PC-9 (cell line): ENCODE results near the gene PLEKHH3. TPM values are rescaled to one million over a fixed set of nuclear protein-coding genes. Genes with fewer than 3 reads are reported as not detected.
A peak's percentile ranks its signal among the peaks of the same experiment; 100 is the strongest.

ENCODE experiments used
- Bru-seq: library from RNA; stranded (reverse); fragments of 400-500 nt; gene quantifications from one replicate; lab custom pipeline; 2021; lab: Mats Ljungman, UMichigan
- BruChase-seq, 2 experiments: library from RNA; stranded (reverse); fragments of 400-500 nt; gene quantifications; one replicate each; lab custom pipeline; 2021; lab: Mats Ljungman, UMichigan
- BruUV-seq: library from RNA; stranded (reverse); fragments of 400-500 nt; replicated peaks from 2 replicates; lab custom pipeline; 2021; lab: Mats Ljungman, UMichigan
- CTCF ChIA-PET: fragments of 300-600 bp; sonication (Branson Sonifier 250); formaldehyde crosslinking; loops from one replicate; lab custom pipeline; 2022; ENCODE audit warnings: antibody characterized with exemption; lab: Charles Lee
- POLR2A ChIA-PET: fragments of 300-600 bp; sonication (Branson Sonifier 250); formaldehyde crosslinking; loops from one replicate; lab custom pipeline; 2022; ENCODE audit warnings: antibody characterized with exemption; ENCODE audit not compliant: unreplicated experiment; lab: Charles Lee
- DNase-seq, 2 experiments: peaks; one replicate each; pipeline versions ENCODE4 v3.0.0 to v3.0.0-alpha.2; 2015 to 2022; ENCODE audit warnings: mixed read lengths in 1 of 2
- H2AFZ ChIP-seq: fragments of 200-600 bp; sonication (generic); 2 replicates; pipeline ENCODE4 v1.8.1; 2017; ENCODE audit warnings: antibody characterized with exemption
- H3F3A ChIP-seq: fragments of 200-600 bp; sonication (generic); 2 replicates; pipeline ENCODE4 v1.8.1; 2017; ENCODE audit warnings: antibody characterized with exemption, mild to moderate bottlenecking, low read depth; ENCODE audit not compliant: insufficient read depth
- H3K27ac ChIP-seq: fragments of 200-600 bp; sonication (generic); 2 replicates; pipeline ENCODE4 v1.6.1; 2016; ENCODE audit warnings: mixed run types
- H3K27me3 ChIP-seq: fragments of 200-600 bp; sonication (generic); 2 replicates; pipeline ENCODE4 v1.6.1; 2016; ENCODE audit warnings: low read depth, mixed run types; ENCODE audit not compliant: insufficient read depth
- H3K36me3 ChIP-seq: fragments of 200-600 bp; sonication (generic); 2 replicates; pipeline ENCODE4 v1.6.1; 2016; ENCODE audit warnings: low read depth, mixed run types
- H3K4me1 ChIP-seq: fragments of 200-600 bp; sonication (generic); replicated peaks from 2 replicates; pipeline ENCODE4 v1.6.1; 2016; ENCODE audit warnings: mixed run types; ENCODE audit not compliant: insufficient read depth
- H3K4me2 ChIP-seq: fragments of 200-600 bp; sonication (generic); 2 replicates; pipeline ENCODE4 v1.6.1; 2017; ENCODE audit warnings: mixed run types
- H3K4me3 ChIP-seq: fragments of 200-600 bp; sonication (generic); 2 replicates; pipeline ENCODE4 v1.6.1; 2016; ENCODE audit warnings: mixed run types
- H3K79me2 ChIP-seq: fragments of 200-600 bp; sonication (generic); 2 replicates; pipeline ENCODE4 v1.6.1; 2017; ENCODE audit warnings: low read depth, mixed run types
- H3K9me2 ChIP-seq: fragments of 200-600 bp; sonication (generic); 2 replicates; pipeline ENCODE4 v1.8.1; 2017; ENCODE audit warnings: mild to moderate bottlenecking; ENCODE audit not compliant: insufficient read depth
- H3K9me3 ChIP-seq: fragments of 200-600 bp; sonication (generic); 2 replicates; pipeline ENCODE4 v1.8.1; 2016; ENCODE audit warnings: low read depth; ENCODE audit not compliant: insufficient read depth
- H4K20me1 ChIP-seq: fragments of 200-600 bp; sonication (generic); 2 replicates; pipeline ENCODE4 v1.8.1; 2017; ENCODE audit not compliant: insufficient read depth
- CTCF ChIP-seq: fragments of 200-600 bp; sonication (generic); conservative IDR thresholded peaks from 2 replicates; pipeline ENCODE4 v1.6.1; 2017; ENCODE audit warnings: mixed run types, antibody characterized with exemption, mild to moderate bottlenecking, moderate library complexity
- EZH2 ChIP-seq: fragments of 200-600 bp; sonication (generic); IDR thresholded peaks from 2 replicates; pipeline ENCODE4 v1.8.0; 2017; ENCODE audit warnings: antibody characterized with exemption, low read depth
- intact Hi-C: fragments of 100-400 bp; cut with micrococcal nuclease; formaldehyde crosslinking; loops from one replicate; pipeline ENCODE4 v1.10.0; 2022; ENCODE audit not compliant: unreplicated experiment
- long read RNA-seq: library from polyadenylated mRNA; stranded (forward); transcript quantifications from one replicate; pipeline ENCODE4 v2.0.0, GENCODE V29; 2022
- total RNA-seq: library from RNA; stranded (reverse); gene quantifications from 2 replicates; pipeline ENCODE4 v1.2.3, GENCODE V29; 2021

Gene PLEKHH3
- total RNA-seq: 22.5 and 32.2 TPM in 2 replicates
- percentile 57 among the genes with signal in this experiment for Bru-seq, nascent RNA
- percentile 67 among the genes with signal in this experiment for BruChase-seq, experiment 1, labeled RNA remaining after a 2-hour chase
- BruChase-seq, experiment 2, labeled RNA remaining after a 6-hour chase: percentile 76 among the genes with signal in this experiment
- long read RNA-seq, transcript PLEKHH3-201 (13 exons, 2,987 nt): minor isoform, 10 of 47 reads
- long read RNA-seq, transcript PLEKHH3-204 (13 exons, 2,983 nt): major isoform, 11 of 47 reads
- long read RNA-seq, partial matches to known transcripts: 4 of 47 reads
- long read RNA-seq, other reads (novel, unspliced or antisense): 17 of 47 reads

GRCh38 chr17:42676424-42677011, at the start of gene PLEKHH3:
PLEKHH3 (minus strand) TSS chr17:42676994; CDS start chr17:42676563, 431 bp downstream.
- H3K9me2 ChIP-seq: no peaks in the 10 kb centered on the region
- H3K4me3 ChIP-seq: peak within 1 kb of the TSS; percentile 95
- H4K20me1 ChIP-seq: no peaks in the 10 kb centered on the region
- peak within 1 kb of the TSS; percentile 94 for H2AFZ ChIP-seq
- peaks cover 43% of the 10 kb centered on the region for H3K4me1 ChIP-seq
- peak within 1 kb of the TSS; percentile 93 for H3K4me2 ChIP-seq
- TF ChIP-seq EZH2 (no peak), CTCF (0 out of 2 replicates have a peak, but pooled peaks have one; percentile 15)
- no peaks in the 10 kb centered on the region for H3K36me3 ChIP-seq
- H3K9me3 ChIP-seq: no peaks in the 10 kb centered on the region
- H3K27ac ChIP-seq: peak within 1 kb of the TSS; percentile 61
- POLR2A ChIA-PET: interaction anchor here (0.5 to 0.7 kb wide), 3 partner anchors 100 to 876 kb away, joined by 3 to 10 read pairs (median 7); no protein-coding TSS in a partner anchor
- intact Hi-C loops: loop anchor here (1.0 to 5.0 kb wide), 3 partner anchors 67 to 349 kb away; partner anchors contain the start of genes CAVIN1, RETREG3 and TUBG1
- CTCF ChIA-PET: interaction anchor here (0.6 to 2.4 kb wide), 5 partner anchors 9 to 98 kb away, joined by 3 to 5 read pairs (median 5); no protein-coding TSS in a partner anchor
- no peak for DNase-seq
- H3K79me2 ChIP-seq: peaks cover 32% of the 10 kb centered on the region
- no TSS peak for BruUV-seq
- H3F3A ChIP-seq: peaks cover 30% of the 10 kb centered on the region
- no peaks in the 10 kb centered on the region for H3K27me3 ChIP-seq

- TF ChIP-seq EZH2: no peak
- Histone ChIP-seq H3F3A (no peaks in the 10 kb centered on the region), H3K27ac (no peak overlapping the region), H3K79me2 (no peaks in the 10 kb centered on the region), H3K9me3 (no peaks in the 10 kb centered on the region), H2AFZ (no peak overlapping the region), H3K36me3 (no peaks in the 10 kb centered on the region), H3K4me2 (no peak overlapping the region), H3K9me2 (no peaks in the 10 kb centered on the region), H3K27me3 (no peaks in the 10 kb centered on the region), H3K4me3 (no peak overlapping the region), H3K4me1 (no peaks in the 10 kb centered on the region), H4K20me1 (no peaks in the 10 kb centered on the region)
- BruUV-seq: no TSS peak
- ChIA-PET POLR2A (no interaction called here), CTCF (interaction anchor here (0.7 kb wide), 1 partner anchor 85 kb away, joined by 3 read pairs; no protein-coding TSS in a partner anchor)
- intact Hi-C loops: no loop called here
- DNase-seq: no peak
Observed at GRCh38 chr17:42725143-42725542, 48.3 kb upstream of the PLEKHH3 start.

- TF ChIP-seq CTCF: no peak
- TF ChIP-seq EZH2: no peak
- H3K4me3 ChIP-seq: no peak overlapping the region
- no peaks in the 10 kb centered on the region for H3K4me1 ChIP-seq
- no peak overlapping the region for H2AFZ ChIP-seq
- H3K36me3 ChIP-seq: no peaks in the 10 kb centered on the region
- H3K79me2 ChIP-seq: no peaks in the 10 kb centered on the region
- H3F3A ChIP-seq: no peaks in the 10 kb centered on the region
- intact Hi-C loops: loop anchor here (5.0 kb wide), 2 partner anchors 99 to 214 kb away; partner anchors contain the start of gene BECN1
- H3K9me3 ChIP-seq: no peaks in the 10 kb centered on the region
- no peak overlapping the region for H3K27ac ChIP-seq
- ChIA-PET POLR2A (no interaction called here), CTCF (no interaction called here)
- no peak for DNase-seq
- BruUV-seq: no TSS peak
- H3K4me2 ChIP-seq: no peak overlapping the region
- no peaks in the 10 kb centered on the region for H3K27me3 ChIP-seq
- no peaks in the 10 kb centered on the region for H4K20me1 ChIP-seq
- no peaks in the 10 kb centered on the region for H3K9me2 ChIP-seq
Observed at GRCh38 chr17:42723636-42724035, 46.8 kb upstream of the PLEKHH3 start.
